ENCODE measurements around the gene PCDHGB1.
A peak's percentile ranks its signal among the peaks of the same experiment; 100 is the strongest.
"Not testable (repeated sequence)": the region's sequence is repeated elsewhere in the genome, so short reads cannot be mapped to it uniquely, and the experiment has no call there.

Gene PCDHGB1

GRCh38 chr5:141384471-141385267, 34.8 kb downstream of the PCDHGB1 start:
- DNase-seq = no peak

- not testable (repeated sequence) for DNase-seq
These were observed 37.8 kb downstream of the PCDHGB1 start, which contains the start of gene PCDHGB4 for GRCh38 chr5:141387557-141388311. TSS of gene PCDHGB4 (plus strand) at chr5:141387698. CDS start at chr5:141387885, 187 bp downstream.

GRCh38 chr5:141388661-141389060, 38.8 kb downstream of the PCDHGB1 start:
- DNase-seq = no peak

- DNase-seq = no peak
These were observed 39.5 kb downstream of the PCDHGB1 start for GRCh38 chr5:141389153-141390042.

- DNase-seq = no peak
These were observed 42.7 kb downstream of the PCDHGB1 start, which contains the start of gene PCDHGA8 for GRCh38 chr5:141392429-141393198. TSS of gene PCDHGA8 (plus strand) at chr5:141392633. CDS start at chr5:141392814, 181 bp downstream.

- DNase-seq = no peak
These were observed 43.4 kb downstream of the PCDHGB1 start for GRCh38 chr5:141393267-141393666.

- not testable (repeated sequence) for DNase-seq
These were observed 44.7 kb downstream of the PCDHGB1 start for GRCh38 chr5:141394401-141395187.

GRCh38 chr5:141397756-141398551, 48.1 kb downstream of the PCDHGB1 start, which contains the start of gene PCDHGB5:
TSS of gene PCDHGB5 (plus strand) at chr5:141397947. CDS start at chr5:141398128, 181 bp downstream.
- DNase-seq = peak in 1 of 2 donors; percentile 37

- DNase-seq = no peak
These were observed 48.7 kb downstream of the PCDHGB1 start for GRCh38 chr5:141398608-141399007.

GRCh38 chr5:141399555-141400258, 49.8 kb downstream of the PCDHGB1 start:
- no peak for DNase-seq

Measured in stimulated activated CD4-positive, alpha-beta T cell treated with anti-CD3 and anti-CD28 coated beads, Interleukin-2, amount 100 ng/mL, for 48 hours (primary cell).